ENCODE data around the gene SELENOV.

GRCh38 chr19:39544226-39544903 lies 29.4 kb downstream of the SELENOV start:
- TF ChIP-seq CTCF (IDR thresholded peaks at IDR 0.05; ENCODE audit: low read depth, low read length, poor library complexity, severe bottlenecking): no peak
- no peak for TF ChIP-seq EZH2phosphoT487 (IDR thresholded peaks at IDR 0.05; ENCODE audit: borderline replicate concordance, low read length)
